HepG2 (cell line): ENCODE measurements around the gene TBCE. TPM values are rescaled to one million over a fixed set of nuclear protein-coding genes. Genes with fewer than 3 reads are reported as not detected.

Source experiments
- ERF ChIP-seq: IDR thresholded peaks from 2 replicates; pipeline ENCODE4 v1.6.1; 2018; ENCODE audit warnings: missing biosample characterization, missing genetic modification reagents
- HINFP ChIP-seq: sonication (generic); formaldehyde crosslinking; IDR thresholded peaks from 2 replicates; pipeline ENCODE4 v1.4.0; 2020; ENCODE audit warnings: low read depth, mild to moderate bottlenecking, missing genetic modification reagents
- HNF4A ChIP-seq: sonication (generic); formaldehyde crosslinking; IDR thresholded peaks from 2 replicates; pipeline ENCODE4 v1.4.0; 2020; ENCODE audit warnings: missing genetic modification reagents
- HNRNPK ChIP-seq: fragments of 200-400 bp; formaldehyde crosslinking; IDR thresholded peaks from 2 replicates; pipeline ENCODE4 v1.6.1; 2018; ENCODE audit warnings: low read length, low read depth, moderate library complexity, mild to moderate bottlenecking; ENCODE audit not compliant: poor library complexity, severe bottlenecking
- MIXL1 ChIP-seq: IDR thresholded peaks from 2 replicates; pipeline ENCODE4 v1.6.1; 2016
- PCBP2 ChIP-seq: fragments of 200-400 bp; formaldehyde crosslinking; optimal IDR thresholded peaks from 2 replicates; pipeline ENCODE3; 2018; ENCODE audit warnings: low read length, low read depth; ENCODE audit not compliant: poor library complexity, severe bottlenecking
- TBP ChIP-seq: sonication (generic); formaldehyde crosslinking; IDR thresholded peaks from 2 replicates; pipeline ENCODE4 v1.5.0; 2020; ENCODE audit warnings: missing genetic modification reagents
- THAP9 ChIP-seq: sonication (generic); formaldehyde crosslinking; IDR thresholded peaks from 2 replicates; pipeline ENCODE4; 2020; ENCODE audit warnings: missing genetic modification reagents, mild to moderate bottlenecking, borderline replicate concordance
- ZBTB3 ChIP-seq: sonication (generic); formaldehyde crosslinking; IDR thresholded peaks from 2 replicates; pipeline ENCODE4 v1.4.0; 2020; ENCODE audit warnings: low read depth, mild to moderate bottlenecking, moderate library complexity, missing genetic modification reagents, borderline replicate concordance
- ZFP36 ChIP-seq: fragments of 150-350 bp; IDR thresholded peaks from 2 replicates; pipeline ENCODE4 v1.6.1; 2018; ENCODE audit warnings: borderline replicate concordance, low read length, low read depth; ENCODE audit not compliant: partially characterized antibody
- ZNF407 ChIP-seq: sonication (generic); formaldehyde crosslinking; IDR thresholded peaks from one replicate; pipeline ENCODE4 v1.5.1; 2020; ENCODE audit warnings: mild to moderate bottlenecking, missing genetic modification reagents; ENCODE audit errors: not compliant biosample characterization
- ZNF672 ChIP-seq: sonication (generic); formaldehyde crosslinking; IDR thresholded peaks from 2 replicates; pipeline ENCODE4 v1.8.1; 2022; ENCODE audit warnings: missing genetic modification reagents
- ZNF768 ChIP-seq: sonication (generic); formaldehyde crosslinking; IDR thresholded peaks from 2 replicates; pipeline ENCODE4 v1.4.0; 2020; ENCODE audit warnings: missing genetic modification reagents
- ZSCAN21 ChIP-seq: sonication (generic); formaldehyde crosslinking; IDR thresholded peaks from 2 replicates; pipeline ENCODE4 v1.8.0; 2022; ENCODE audit warnings: mild to moderate bottlenecking, missing genetic modification reagents, moderate library complexity, borderline replicate concordance
- ZSCAN31 ChIP-seq: sonication (generic); formaldehyde crosslinking; IDR thresholded peaks from 2 replicates; pipeline ENCODE4 v1.5.0; 2020; ENCODE audit warnings: low read depth, mild to moderate bottlenecking, missing genetic modification reagents
- polyA plus RNA-seq, 8 experiments: library from polyadenylated mRNA; depleted of rRNA in 3 of 8; stranded (reverse) in 7 of 8; unstranded in 1 of 8; fragments of >200 nt; fragmentation: Illumina TruSeq in 4 of 8; extraction: Trizol in 4 of 8; gene quantifications; 2 replicates each; pipeline versions ENCODE4 v1.2.1 to v1.2.3, GENCODE V29; 2011 to 2016; ENCODE audit warnings: low read depth in 4 of 8, missing spikeins in 1 of 8, mixed read lengths in 1 of 8; ENCODE audit not compliant: insufficient read depth in 1 of 8
- total RNA-seq, 5 experiments: library from RNA; depleted of rRNA; stranded (reverse); fragments of >200 nt; fragmentation: Illumina TruSeq; extraction: Trizol; gene quantifications; 2 replicates each; pipeline ENCODE4 v1.2.3, GENCODE V29; 2016; ENCODE audit warnings: low read depth in 1 of 5

The TBCE gene
- total and polyA plus RNA-seq, 2 of the 13 experiments (the other 11 are each of a cell fraction or from before 2014, with no cell fraction given), result 25.6 to 31.1 TPM

- TF ChIP-seq PCBP2, result no peak
- TF ChIP-seq ZFP36, result no peak
- no peak for TF ChIP-seq ZSCAN21 (CRISPR knock-in tag)
- TF ChIP-seq ZNF768 (CRISPR knock-in tag), result no peak
- no peak for TF ChIP-seq MIXL1
- TF ChIP-seq ERF, result peak; percentile 84
- no peak for TF ChIP-seq ZSCAN31 (CRISPR knock-in tag)
- no peak for TF ChIP-seq HNF4A (CRISPR knock-in tag)
- TF ChIP-seq ZBTB3 (CRISPR knock-in tag), result no peak
- no peak for TF ChIP-seq ZNF672 (CRISPR knock-in tag)
- no peak for TF ChIP-seq HINFP (CRISPR knock-in tag)
- no peak for TF ChIP-seq ZNF407 (CRISPR knock-in tag)
- no peak for TF ChIP-seq THAP9 (CRISPR knock-in tag)
- TF ChIP-seq HNRNPK, result no peak
- TF ChIP-seq TBP (CRISPR knock-in tag), result no peak
Measured at GRCh38 chr1:235328271-235329138, 38.7 kb upstream of the TBCE start, which contains the start of gene GGPS1 (continued).
